GM19452 (cell line): Measurements from ENCODE around the gene ELP5.
A peak's percentile ranks its signal among the peaks of the same experiment; 100 is the strongest.

ENCODE experiments used
- ATAC-seq: cut with Tn5 transposase; IDR thresholded peaks from one replicate; pipeline ENCODE4 v1.9.1; 2021; ENCODE audit not compliant: unreplicated experiment

The ELP5 gene

DNA sequence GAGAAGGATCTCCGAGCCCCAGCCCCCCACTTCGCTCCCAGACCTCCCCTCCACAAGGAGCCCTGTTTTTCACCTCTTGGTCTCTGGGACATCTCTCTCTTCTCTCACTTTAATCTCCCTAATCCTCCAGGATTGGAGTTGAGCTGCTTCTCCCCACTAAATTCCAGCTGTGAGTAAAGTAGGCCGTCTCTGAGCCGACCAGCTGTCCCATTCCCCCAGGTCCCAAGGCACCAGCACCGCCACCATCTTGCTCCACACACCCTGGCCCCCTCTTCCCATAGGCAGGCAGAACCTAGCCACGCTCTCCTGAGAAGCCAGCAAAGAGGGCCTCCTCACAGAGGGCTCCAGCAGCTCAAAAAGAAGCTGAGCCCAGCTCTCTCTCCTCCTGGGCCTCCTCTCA is 33.3 kb upstream of the ELP5 start:
- no peak for ATAC-seq

DNA sequence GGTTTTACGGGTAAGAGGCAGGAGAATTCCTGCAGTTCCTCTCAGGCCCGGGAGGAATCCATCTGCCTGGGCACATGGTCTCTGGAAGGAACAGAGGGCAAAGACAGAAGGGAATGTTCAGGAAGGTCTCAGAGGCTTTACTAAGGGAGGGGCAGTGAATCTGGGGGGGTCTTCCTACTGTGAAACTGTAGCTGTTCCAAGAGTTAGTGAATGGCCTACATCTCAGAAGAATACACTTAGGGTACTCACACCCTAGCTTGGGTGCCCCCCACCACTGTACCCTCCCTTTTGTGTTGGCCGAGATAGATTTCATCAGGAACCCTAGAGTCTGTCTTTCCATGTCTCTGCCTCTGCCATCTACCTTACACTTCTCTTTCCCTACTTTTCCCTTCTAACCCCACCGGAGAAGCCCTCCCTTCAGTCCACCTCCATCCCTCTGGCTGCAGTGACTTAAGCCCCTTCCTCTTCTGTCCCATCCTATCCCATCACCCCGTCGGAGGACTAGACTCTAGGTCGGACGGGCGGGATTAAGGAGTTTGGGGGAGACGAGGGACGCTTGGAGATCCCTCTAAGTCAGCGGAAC is 32.7 kb upstream of the ELP5 start:
- ATAC-seq = no peak

- peak; percentile 69 for ATAC-seq
Observed at GRCh38 chr17:7219812-7220592, 32.0 kb upstream of the ELP5 start, which contains the start of the genes ACADVL and DLG4. Gene ACADVL (plus strand): TSS chr17:7219938. CDS start chr17:7219985, 47 bp downstream. Gene DLG4 (minus strand): TSS chr17:7219836.

DNA sequence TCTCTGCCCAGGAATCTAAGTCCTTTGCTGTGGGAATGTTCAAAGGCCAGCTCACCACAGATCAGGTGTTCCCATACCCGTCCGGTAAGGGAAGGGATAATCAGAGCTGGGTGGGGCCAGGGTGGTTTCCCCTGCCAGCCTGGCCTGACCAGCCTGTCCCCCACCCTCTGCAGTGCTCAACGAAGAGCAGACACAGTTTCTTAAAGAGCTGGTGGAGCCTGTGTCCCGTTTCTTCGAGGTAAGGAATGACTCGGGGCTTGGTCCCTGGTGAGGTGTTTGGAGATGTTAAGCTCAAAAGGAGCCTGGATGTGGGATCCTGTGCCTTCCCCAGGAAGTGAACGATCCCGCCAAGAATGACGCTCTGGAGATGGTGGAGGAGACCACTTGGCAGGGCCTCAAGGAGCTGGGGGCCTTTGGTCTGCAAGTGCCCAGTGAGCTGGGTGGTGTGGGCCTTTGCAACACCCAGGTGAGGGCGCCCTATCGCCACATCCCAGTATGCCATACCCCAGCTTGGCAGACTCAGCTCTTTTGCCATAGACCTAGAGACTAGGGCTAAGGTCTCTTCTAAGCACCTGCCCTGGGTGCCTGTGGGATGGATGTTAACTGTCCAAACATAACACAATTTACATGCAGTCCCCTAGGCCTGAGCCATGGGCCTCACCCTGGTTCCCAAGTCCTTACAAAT is 31.3 kb upstream of the ELP5 start:
- no peak for ATAC-seq

DNA sequence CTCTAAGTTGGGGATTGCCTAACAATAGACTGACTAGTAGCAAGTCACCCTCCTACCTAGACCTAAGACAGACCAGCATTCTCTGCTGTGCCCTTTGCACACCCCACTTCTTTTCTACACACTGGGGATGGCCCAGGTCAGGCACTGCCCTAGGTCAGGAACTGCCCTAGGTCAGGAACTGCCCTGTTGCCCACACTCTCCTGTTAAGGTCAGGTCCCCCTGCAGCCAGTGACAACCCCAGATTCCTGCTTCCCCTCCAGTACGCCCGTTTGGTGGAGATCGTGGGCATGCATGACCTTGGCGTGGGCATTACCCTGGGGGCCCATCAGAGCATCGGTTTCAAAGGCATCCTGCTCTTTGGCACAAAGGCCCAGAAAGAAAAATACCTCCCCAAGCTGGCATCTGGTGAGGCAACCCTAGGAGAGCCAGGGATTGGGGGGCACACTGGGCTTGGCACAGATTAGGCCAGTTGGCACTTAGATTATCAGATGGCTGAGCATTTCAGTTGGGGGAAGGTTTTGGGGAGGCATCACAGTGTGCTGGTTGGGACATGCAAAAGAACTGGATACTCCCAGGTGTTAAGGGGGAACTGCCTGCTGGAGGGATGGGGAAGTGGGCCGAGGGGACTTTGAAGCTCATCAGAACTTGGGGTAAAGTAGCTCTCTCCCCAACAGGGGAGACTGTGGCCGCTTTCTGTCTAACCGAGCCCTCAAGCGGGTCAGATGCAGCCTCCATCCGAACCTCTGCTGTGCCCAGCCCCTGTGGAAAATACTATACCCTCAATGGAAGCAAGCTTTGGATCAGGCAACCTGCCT is 30.5 kb upstream of the ELP5 start:
- ATAC-seq = no peak

- ATAC-seq = no peak
Observed at GRCh38 chr17:7222093-7222971, 29.7 kb upstream of the ELP5 start.

GRCh38 chr17:7222972-7223292 is 29.1 kb upstream of the ELP5 start:
- no peak for ATAC-seq

GRCh38 chr17:7223375-7223774 is 28.6 kb upstream of the ELP5 start:
- ATAC-seq = no peak

DNA sequence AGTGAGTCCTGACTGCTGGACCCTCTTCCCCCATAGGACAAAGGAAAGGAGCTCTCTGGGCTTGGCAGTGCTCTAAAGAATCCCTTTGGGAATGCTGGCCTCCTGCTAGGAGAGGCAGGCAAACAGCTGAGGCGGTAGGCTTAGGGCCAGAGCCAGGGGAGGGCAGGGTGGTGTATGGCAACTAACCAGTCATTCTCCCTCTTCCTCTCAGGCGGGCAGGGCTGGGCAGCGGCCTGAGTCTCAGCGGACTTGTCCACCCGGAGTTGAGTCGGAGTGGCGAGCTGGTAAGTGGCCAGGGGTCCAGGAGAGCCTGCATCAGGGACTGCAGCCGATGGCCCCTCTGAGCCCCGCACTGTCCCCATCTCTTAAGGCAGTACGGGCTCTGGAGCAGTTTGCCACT is 27.9 kb upstream of the ELP5 start:
- no peak for ATAC-seq

DNA sequence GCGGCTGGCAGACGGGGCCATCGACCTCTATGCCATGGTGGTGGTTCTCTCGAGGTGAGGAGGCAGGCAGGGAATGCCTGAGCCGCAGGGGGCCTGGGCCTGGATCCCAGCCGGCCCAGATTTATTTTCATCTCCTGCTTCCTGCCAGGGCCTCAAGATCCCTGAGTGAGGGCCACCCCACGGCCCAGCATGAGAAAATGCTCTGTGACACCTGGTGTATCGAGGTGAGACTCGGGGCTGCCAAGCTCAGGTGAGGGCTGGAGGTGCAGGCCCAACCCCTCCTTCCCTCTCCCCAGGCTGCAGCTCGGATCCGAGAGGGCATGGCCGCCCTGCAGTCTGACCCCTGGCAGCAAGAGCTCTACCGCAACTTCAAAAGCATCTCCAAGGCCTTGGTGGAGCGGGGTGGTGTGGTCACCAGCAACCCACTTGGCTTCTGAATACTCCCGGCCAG is 27.3 kb upstream of the ELP5 start:
- no peak for ATAC-seq

- ATAC-seq = no peak
Observed at GRCh38 chr17:7225711-7226331, 26.2 kb upstream of the ELP5 start.

- no peak for ATAC-seq
Observed at GRCh38 chr17:7226721-7227710, 25.0 kb upstream of the ELP5 start.

GRCh38 chr17:7228920-7229319 is 23.1 kb upstream of the ELP5 start:
- no peak for ATAC-seq

DNA sequence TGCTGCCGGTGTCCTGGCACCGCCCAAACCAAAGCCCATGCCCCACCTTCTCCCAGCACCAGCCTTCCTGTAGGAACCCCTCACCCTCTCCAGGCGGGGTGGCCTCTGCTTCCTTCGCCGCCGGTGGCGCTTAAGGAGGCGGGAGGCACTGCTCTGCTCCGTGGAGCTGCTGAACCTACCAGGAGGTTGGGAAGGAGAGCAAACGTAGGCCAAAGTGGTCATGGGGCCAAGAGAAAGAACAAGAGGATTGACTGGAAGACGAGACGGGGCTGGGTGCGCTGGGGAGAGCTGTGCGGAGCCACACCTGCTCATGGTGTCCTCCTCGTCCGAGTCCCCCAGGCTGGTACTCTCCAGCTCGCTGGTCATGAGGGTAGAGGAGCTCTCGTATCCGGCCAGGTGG is 22.5 kb upstream of the ELP5 start:
- ATAC-seq = no peak

DNA sequence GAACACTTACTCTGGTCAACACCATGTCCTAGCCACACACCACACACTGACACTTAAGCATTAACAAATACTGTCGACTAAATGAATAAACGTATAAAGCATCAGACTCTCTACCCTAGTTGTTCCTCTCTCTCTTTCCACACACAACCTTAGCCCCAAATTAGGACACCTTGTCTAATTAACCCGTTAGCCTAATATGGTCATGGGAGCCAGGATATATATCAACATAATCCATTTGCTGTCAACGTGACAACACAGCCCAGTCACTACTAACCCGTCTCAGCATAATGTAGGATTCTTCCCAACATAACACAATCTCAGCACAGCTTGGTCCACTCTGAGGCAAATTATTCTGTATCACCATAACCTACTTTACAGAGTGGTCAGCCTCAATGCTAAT is 19.9 kb upstream of the ELP5 start:
- no peak for ATAC-seq

- no peak for ATAC-seq
Observed at GRCh38 chr17:7233701-7234082, 18.3 kb upstream of the ELP5 start.

DNA sequence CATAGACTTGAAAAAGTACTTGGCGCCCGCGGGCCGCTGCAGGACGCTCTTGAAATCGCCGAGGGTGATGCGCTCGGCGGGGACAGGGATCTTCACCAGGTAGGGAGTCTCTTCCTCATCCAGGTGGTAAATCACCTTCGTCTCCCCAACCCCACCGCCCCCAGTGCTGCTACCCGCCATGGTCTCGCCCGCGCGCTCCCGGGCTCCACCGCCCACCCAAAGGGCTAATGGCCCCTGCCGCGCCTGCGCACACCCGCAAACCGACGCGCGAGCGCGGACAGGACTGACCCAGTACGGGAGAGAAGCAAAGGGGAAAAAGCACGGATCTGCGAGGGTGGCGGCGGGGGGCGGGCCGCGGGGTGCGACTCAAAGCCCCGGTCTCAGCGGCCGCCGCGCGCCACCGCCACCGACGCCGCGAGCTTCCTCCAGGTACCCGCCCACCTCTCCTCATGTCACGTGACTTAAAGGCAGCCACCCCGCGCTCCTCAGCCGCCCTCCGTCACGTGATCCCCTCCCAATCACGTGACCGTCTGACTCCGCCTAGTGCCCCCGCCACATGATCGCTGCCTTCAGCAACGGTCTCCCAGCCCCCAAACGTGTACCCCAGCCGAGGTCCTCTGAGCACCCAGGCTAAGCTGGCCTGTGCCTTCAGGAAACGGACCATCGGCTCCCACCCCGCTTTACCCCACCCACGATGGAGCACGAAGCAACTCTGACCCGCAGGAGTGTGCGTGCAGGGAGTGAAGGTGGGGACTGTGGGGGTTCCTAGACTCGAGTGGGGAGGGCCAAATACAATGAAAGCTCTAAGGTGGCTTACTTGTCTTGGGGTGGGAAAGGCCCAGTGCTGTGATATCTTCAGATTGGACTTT is 17.7 kb upstream of the ELP5 start, which contains the start of gene DVL2:
Gene DVL2, minus strand, starts transcription at position 435 of the 869 bp plus-strand sequence. Its CDS starts 255 bp downstream, at position 180.
- ATAC-seq = peak; percentile 51
